ENCODE data around the gene PAGR1. TPM values are rescaled to one million over a fixed set of nuclear protein-coding genes. Genes with fewer than 3 reads are reported as not detected.

Gene PAGR1
- total and polyA plus RNA-seq, 2 donors (not counting 1 experiment from before 2014, with no cell fraction given), result 17.8 to 28.4 TPM

- Mint-ChIP-seq H3K4me1 (peaks cover 64% of the 10 kb centered on the region), H3K27me3 (no peaks in the 10 kb centered on the region), H3K27ac (peak overlapping the region; percentile 98), H3K4me3 (peak overlapping the region; percentile 97), H3K9me3 (ENCODE audit: insufficient read depth) (no peaks in the 10 kb centered on the region)
- ChIA-PET POLR2A (interaction anchor here (2.1 to 2.8 kb wide), 3 partner anchors 10 to 115 kb away, joined by 14 to 31 read pairs (median 18); partner anchors contain the start of gene MAZ), CTCF (interaction anchor here (0.5 to 5.7 kb wide), 10 partner anchors 9 to 261 kb away, joined by 3 to 66 read pairs (median 6); partner anchors contain the start of genes KIF22 and MAZ)
- Histone ChIP-seq H4K20me1 (ENCODE audit: control insufficient read depth, insufficient read depth, low read length, poor library complexity, severe bottlenecking) (peaks cover 41% of the 10 kb centered on the region), H3K27me3 (replicated peaks in 1 of 4; ENCODE audit: control extremely low read depth in 1 of 4, control insufficient read depth in 3 of 4, insufficient read depth in 4 of 4, low read length in 3 of 4) (peaks cover 0 to 7% (median 3%) of the 10 kb centered on the region in 4 experiments), H3K9ac (ENCODE audit: low read length) (peak overlapping the region; percentile 69), H2AFZ (ENCODE audit: insufficient read depth, low read depth, low read length, poor library complexity, severe bottlenecking) (peak overlapping the region; percentile 85), H3K4me3 (ENCODE audit: control extremely low read depth in 1 of 5, extremely low read depth in 1 of 5, insufficient read depth in 1 of 5, low read depth in 2 of 5, low read length in 4 of 5) (peak overlapping the region; percentile 73 to 93 (median 84)), H3K36me3 (replicated peaks in 1 of 2; ENCODE audit: control extremely low read depth in 1 of 2, control insufficient read depth in 1 of 2, extremely low read depth in 1 of 2, insufficient read depth in 2 of 2, low read length in 1 of 2) (peaks cover 0 to 22% of the 10 kb centered on the region in 2 experiments), H3K4me2 (replicated peaks; ENCODE audit: low read depth, low read length, poor library complexity, severe bottlenecking) (peak overlapping the region; percentile 87), H3K79me2 (ENCODE audit: control insufficient read depth, insufficient read depth, low read length) (peaks cover 53% of the 10 kb centered on the region), H3K9me3 (ENCODE audit: control extremely low read depth in 1 of 3, control insufficient read depth in 2 of 3, insufficient read depth in 1 of 3, low read length in 2 of 3) (no peaks in the 10 kb centered on the region), H3K27ac (ENCODE audit: low read length in 2 of 2) (peak overlapping the region; percentile 88), H3K4me1 (ENCODE audit: control insufficient read depth in 2 of 2, insufficient read depth in 2 of 2, low read length in 2 of 2) (peaks cover 40 to 60% of the 10 kb centered on the region in 2 donors)
- DNase-seq (peak; percentile 59), ATAC-seq (ENCODE audit: low read depth) (peak; percentile 1)
- no peak for TF ChIP-seq EZH2 (IDR thresholded peaks at IDR 0.05; ENCODE audit: borderline replicate concordance, insufficient read depth, low read depth, low read length, poor library complexity, severe bottlenecking)
- TF ChIP-seq CTCF (IDR thresholded peaks at IDR 0.05), result no peak
- intact Hi-C loops (cut with micrococcal nuclease), result loop anchor here (1.0 to 10.0 kb wide), 9 partner anchors 12 to 222 kb away; partner anchors contain the start of genes CDIPT, INO80E, KIF22 and TAOK2
- whole genome bisulfite sequencing (ENCODE audit: insufficient coverage), result under 1% methylated on average over 22 of the region's 37 CpGs
Observed at GRCh38 chr16:29816694-29817441, 916 bp downstream of the PAGR1 start.
